Muscle layer of colon (tissue), 2 donors: ENCODE measurements around the gene SENP7.
"Not testable (repeated sequence)": the region's sequence is repeated elsewhere in the genome, so short reads cannot be mapped to it uniquely, and the experiment has no call there.

Experiments used
- H3K27ac ChIP-seq: one replicate; pipeline ENCODE4 v1.7.0; 2013; ENCODE audit warnings: low read depth, mild to moderate bottlenecking, low read length, moderate library complexity
- H3K27me3 ChIP-seq, 2 donors: one replicate each; pipeline ENCODE4 v1.7.0; 2013; ENCODE audit warnings: low read length in 2 of 2, mild to moderate bottlenecking in 2 of 2; ENCODE audit not compliant: insufficient read depth in 2 of 2, control insufficient read depth in 1 of 2
- H3K36me3 ChIP-seq: one replicate; pipeline ENCODE4 v1.7.0; 2013; ENCODE audit warnings: mild to moderate bottlenecking, low read length; ENCODE audit not compliant: insufficient read depth
- H3K4me1 ChIP-seq: one replicate; pipeline ENCODE4 v1.7.0; 2013; ENCODE audit warnings: mild to moderate bottlenecking, low read length; ENCODE audit not compliant: insufficient read depth
- H3K4me3 ChIP-seq, 2 donors: one replicate each; pipeline ENCODE4 v1.7.0; 2013; ENCODE audit warnings: low read length in 2 of 2, low read depth in 1 of 2, mild to moderate bottlenecking in 1 of 2, moderate library complexity in 1 of 2
- H3K9ac ChIP-seq: one replicate; pipeline ENCODE4 v1.7.0; 2013; ENCODE audit warnings: low read length
- H3K9me3 ChIP-seq: one replicate; pipeline ENCODE4 v1.7.0; 2013; ENCODE audit warnings: mild to moderate bottlenecking, low read length
- donor health status: abdominal sarcoma.
- donor health status: Adenocarcinoma of cecum.

SENP7 gene

GRCh38 chr3:101513419-101513986, 491 bp upstream of the SENP7 start:
- Histone ChIP-seq H3K4me1 (peaks cover 10% of the 10 kb centered on the region), H3K27ac (peak overlapping the region; percentile 95), H3K36me3 (no peaks in the 10 kb centered on the region), H3K27me3 (no peaks in the 10 kb centered on the region), H3K9me3 (no peaks in the 10 kb centered on the region), H3K9ac (peak overlapping the region; percentile 93), H3K4me3 (peak overlapping the region; percentile 77 to 93)

GRCh38 chr3:101512396-101512645, 691 bp downstream of the SENP7 start:
- Histone ChIP-seq H3K27ac (peak overlapping the region; percentile 95), H3K36me3 (no peaks in the 10 kb centered on the region), H3K4me1 (peaks cover 10% of the 10 kb centered on the region), H3K4me3 (peak overlapping the region; percentile 77 to 93), H3K9ac (peak overlapping the region; percentile 93), H3K27me3 (no peaks in the 10 kb centered on the region), H3K9me3 (no peaks in the 10 kb centered on the region)

- Histone ChIP-seq H3K36me3 (no peaks in the 10 kb centered on the region), H3K27me3 (no peaks in the 10 kb centered on the region), H3K4me3 (no peak overlapping the region), H3K4me1 (peaks cover 10% of the 10 kb centered on the region), H3K9me3 (no peaks in the 10 kb centered on the region), H3K9ac (no peak overlapping the region), H3K27ac (no peak overlapping the region)
Measured at GRCh38 chr3:101509811-101510210, 3.2 kb downstream of the SENP7 start.

- Histone ChIP-seq H3K4me3 (no peak overlapping the region), H3K27me3 (no peaks in the 10 kb centered on the region), H3K27ac (no peak overlapping the region), H3K36me3 (no peaks in the 10 kb centered on the region), H3K4me1 (peaks cover 10% of the 10 kb centered on the region), H3K9ac (no peak overlapping the region), H3K9me3 (no peaks in the 10 kb centered on the region)
Measured at GRCh38 chr3:101509281-101509680, 3.7 kb downstream of the SENP7 start.

GRCh38 chr3:101501783-101502182, 11.2 kb downstream of the SENP7 start:
- no peak overlapping the region for H3K4me3 ChIP-seq
- no peaks in the 10 kb centered on the region for H3K36me3 ChIP-seq
- no peak overlapping the region for H3K9ac ChIP-seq
- no peaks in the 10 kb centered on the region for H3K9me3 ChIP-seq
- no peaks in the 10 kb centered on the region for H3K4me1 ChIP-seq
- no peak overlapping the region for H3K27ac ChIP-seq
- H3K27me3 ChIP-seq: no peaks in the 10 kb centered on the region

- no peaks in the 10 kb centered on the region for H3K27me3 ChIP-seq
- H3K4me1 ChIP-seq: no peaks in the 10 kb centered on the region
- H3K9me3 ChIP-seq: no peaks in the 10 kb centered on the region
- H3K36me3 ChIP-seq: no peaks in the 10 kb centered on the region
- H3K9ac ChIP-seq: no peak overlapping the region
- no peak overlapping the region for H3K27ac ChIP-seq
- no peak overlapping the region for H3K4me3 ChIP-seq
Measured at GRCh38 chr3:101500208-101500607, 12.8 kb downstream of the SENP7 start.

- Histone ChIP-seq H3K4me3 (no peak overlapping the region), H3K27ac (no peak overlapping the region), H3K36me3 (peaks cover 3% of the 10 kb centered on the region), H3K27me3 (no peaks in the 10 kb centered on the region), H3K9ac (no peak overlapping the region), H3K9me3 (no peaks in the 10 kb centered on the region), H3K4me1 (no peaks in the 10 kb centered on the region)
Measured at GRCh38 chr3:101497803-101498202, 15.2 kb downstream of the SENP7 start.

GRCh38 chr3:101495552-101495951, 17.5 kb downstream of the SENP7 start:
- H3K9me3 ChIP-seq: no peaks in the 10 kb centered on the region
- no peaks in the 10 kb centered on the region for H3K27me3 ChIP-seq
- no peaks in the 10 kb centered on the region for H3K4me1 ChIP-seq
- H3K9ac ChIP-seq: no peak overlapping the region
- H3K27ac ChIP-seq: no peak overlapping the region
- peaks cover 18% of the 10 kb centered on the region for H3K36me3 ChIP-seq
- no peak overlapping the region for H3K4me3 ChIP-seq

GRCh38 chr3:101484805-101485620, 28.0 kb downstream of the SENP7 start:
- Histone ChIP-seq H3K9ac (no peak overlapping the region), H3K27me3 (no peaks in the 10 kb centered on the region), H3K9me3 (no peaks in the 10 kb centered on the region), H3K4me3 (no peak overlapping the region), H3K27ac (no peak overlapping the region), H3K4me1 (no peaks in the 10 kb centered on the region), H3K36me3 (peaks cover 6% of the 10 kb centered on the region)

- no peaks in the 10 kb centered on the region for H3K4me1 ChIP-seq
- no peaks in the 10 kb centered on the region for H3K36me3 ChIP-seq
- H3K9ac ChIP-seq: no peak overlapping the region
- H3K27ac ChIP-seq: no peak overlapping the region
- no peak overlapping the region for H3K4me3 ChIP-seq
- H3K9me3 ChIP-seq: no peaks in the 10 kb centered on the region
- H3K27me3 ChIP-seq: no peaks in the 10 kb centered on the region
Measured at GRCh38 chr3:101478980-101479379, 34.0 kb downstream of the SENP7 start.

- H3K9me3 ChIP-seq, H3K36me3 ChIP-seq, H3K27ac ChIP-seq, H3K4me3 ChIP-seq, H3K4me1 ChIP-seq, H3K27me3 ChIP-seq, H3K9ac ChIP-seq: not testable (repeated sequence)
Measured at GRCh38 chr3:101474841-101475552, 38.0 kb downstream of the SENP7 start.
